ENCODE data around the gene RIOX2.

DNA sequence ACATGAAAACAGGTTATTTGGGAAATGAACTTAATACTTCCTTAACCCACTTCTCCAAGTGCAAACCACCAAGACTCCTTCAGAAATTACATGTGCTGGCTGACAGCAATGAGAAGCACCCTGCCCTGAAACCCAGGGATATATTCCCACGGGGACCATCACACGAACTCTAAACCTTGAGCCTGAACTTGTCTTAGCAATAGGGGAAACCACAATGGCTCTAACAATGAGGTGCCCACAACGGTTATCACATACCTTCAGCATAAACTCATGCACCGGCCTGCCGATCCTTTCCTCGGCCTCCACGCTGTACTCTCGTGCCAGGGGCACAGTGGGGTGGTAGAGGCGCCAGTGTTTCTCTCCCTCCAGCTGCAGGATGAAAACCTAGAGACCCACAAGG lies 13.4 kb downstream of the RIOX2 start:
- TF ChIP-seq, protein P1, sequence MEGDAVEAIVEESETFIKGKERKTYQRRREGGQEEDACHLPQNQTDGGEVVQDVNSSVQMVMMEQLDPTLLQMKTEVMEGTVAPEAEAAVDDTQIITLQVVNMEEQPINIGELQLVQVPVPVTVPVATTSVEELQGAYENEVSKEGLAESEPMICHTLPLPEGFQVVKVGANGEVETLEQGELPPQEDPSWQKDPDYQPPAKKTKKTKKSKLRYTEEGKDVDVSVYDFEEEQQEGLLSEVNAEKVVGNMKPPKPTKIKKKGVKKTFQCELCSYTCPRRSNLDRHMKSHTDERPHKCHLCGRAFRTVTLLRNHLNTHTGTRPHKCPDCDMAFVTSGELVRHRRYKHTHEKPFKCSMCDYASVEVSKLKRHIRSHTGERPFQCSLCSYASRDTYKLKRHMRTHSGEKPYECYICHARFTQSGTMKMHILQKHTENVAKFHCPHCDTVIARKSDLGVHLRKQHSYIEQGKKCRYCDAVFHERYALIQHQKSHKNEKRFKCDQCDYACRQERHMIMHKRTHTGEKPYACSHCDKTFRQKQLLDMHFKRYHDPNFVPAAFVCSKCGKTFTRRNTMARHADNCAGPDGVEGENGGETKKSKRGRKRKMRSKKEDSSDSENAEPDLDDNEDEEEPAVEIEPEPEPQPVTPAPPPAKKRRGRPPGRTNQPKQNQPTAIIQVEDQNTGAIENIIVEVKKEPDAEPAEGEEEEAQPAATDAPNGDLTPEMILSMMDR (IDR thresholded peaks at IDR 0.05; ENCODE audit: low read length), result no peak
- no peak for TF ChIP-seq EZH2 (IDR thresholded peaks at IDR 0.05; ENCODE audit: borderline replicate concordance, low read length)

Data from OCI-LY1 (cell line).